AG10803 (cell line): ENCODE results near the gene ZNF521.

Experiments used
- DNase-seq: peaks from one replicate; pipeline ENCODE4 v3.0.0; 2010; ENCODE audit warnings: low read depth
- H3K4me3 ChIP-seq: 2 replicates; pipeline ENCODE4 v1.5.1; 2011; ENCODE audit warnings: mild to moderate bottlenecking, low read length, control low read depth
- TF ChIP-seq, protein P1 (sequence below): conservative IDR thresholded peaks from 2 replicates; pipeline ENCODE4 v1.5.1; 2011; ENCODE audit warnings: mild to moderate bottlenecking, low read length, control low read depth, inconsistent platforms

ZNF521 gene

DNA sequence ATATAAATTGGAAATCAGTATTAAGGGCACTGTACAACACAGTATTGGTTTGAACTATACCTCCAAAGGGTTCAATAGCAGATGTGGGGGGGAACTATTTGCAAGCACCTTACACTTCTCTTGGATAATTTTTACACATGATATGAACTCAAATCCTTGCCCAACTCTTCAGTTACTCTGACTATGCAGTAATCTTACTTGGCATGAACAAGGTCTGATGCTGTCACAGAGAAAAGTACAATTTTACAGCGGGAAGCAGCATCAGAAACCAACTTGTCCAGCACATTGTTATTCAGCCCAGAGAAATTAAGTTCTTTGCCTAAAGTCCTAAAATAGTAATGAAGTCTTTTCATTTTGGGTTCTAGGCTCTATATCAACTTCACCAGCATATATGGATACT lies 98.2 kb downstream of the ZNF521 start:
- TF ChIP-seq, protein P1, sequence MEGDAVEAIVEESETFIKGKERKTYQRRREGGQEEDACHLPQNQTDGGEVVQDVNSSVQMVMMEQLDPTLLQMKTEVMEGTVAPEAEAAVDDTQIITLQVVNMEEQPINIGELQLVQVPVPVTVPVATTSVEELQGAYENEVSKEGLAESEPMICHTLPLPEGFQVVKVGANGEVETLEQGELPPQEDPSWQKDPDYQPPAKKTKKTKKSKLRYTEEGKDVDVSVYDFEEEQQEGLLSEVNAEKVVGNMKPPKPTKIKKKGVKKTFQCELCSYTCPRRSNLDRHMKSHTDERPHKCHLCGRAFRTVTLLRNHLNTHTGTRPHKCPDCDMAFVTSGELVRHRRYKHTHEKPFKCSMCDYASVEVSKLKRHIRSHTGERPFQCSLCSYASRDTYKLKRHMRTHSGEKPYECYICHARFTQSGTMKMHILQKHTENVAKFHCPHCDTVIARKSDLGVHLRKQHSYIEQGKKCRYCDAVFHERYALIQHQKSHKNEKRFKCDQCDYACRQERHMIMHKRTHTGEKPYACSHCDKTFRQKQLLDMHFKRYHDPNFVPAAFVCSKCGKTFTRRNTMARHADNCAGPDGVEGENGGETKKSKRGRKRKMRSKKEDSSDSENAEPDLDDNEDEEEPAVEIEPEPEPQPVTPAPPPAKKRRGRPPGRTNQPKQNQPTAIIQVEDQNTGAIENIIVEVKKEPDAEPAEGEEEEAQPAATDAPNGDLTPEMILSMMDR, result no peak
- H3K4me3 ChIP-seq, result no peak overlapping the region
- DNase-seq, result no peak

DNA sequence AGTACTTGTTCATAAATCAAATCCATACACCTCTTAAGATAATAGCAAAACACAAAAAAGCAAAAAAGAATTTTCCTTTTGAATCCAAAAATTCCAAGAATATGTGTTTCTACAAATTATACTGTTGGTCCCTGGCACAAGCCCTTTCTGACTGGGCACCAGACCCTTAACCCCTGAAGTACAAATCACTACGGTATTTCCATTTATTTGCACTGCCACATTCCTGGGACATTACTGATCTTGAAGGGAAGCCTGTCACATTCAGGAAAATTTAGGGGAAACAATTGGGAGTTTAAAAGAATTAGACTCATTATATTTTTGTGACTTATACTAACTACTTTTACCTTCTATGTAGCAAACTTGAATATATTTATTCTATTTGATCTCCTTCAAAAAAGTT lies 98.8 kb downstream of the ZNF521 start:
- TF ChIP-seq, protein P1, result no peak
- no peak overlapping the region for H3K4me3 ChIP-seq
- peak; percentile 31 for DNase-seq

- TF ChIP-seq, protein P1, result no peak
- peak overlapping the region; percentile 10 for H3K4me3 ChIP-seq
- peak; percentile 51 for DNase-seq
Observed at GRCh38 chr18:25251068-25251467, 100.9 kb downstream of the ZNF521 start.

DNA sequence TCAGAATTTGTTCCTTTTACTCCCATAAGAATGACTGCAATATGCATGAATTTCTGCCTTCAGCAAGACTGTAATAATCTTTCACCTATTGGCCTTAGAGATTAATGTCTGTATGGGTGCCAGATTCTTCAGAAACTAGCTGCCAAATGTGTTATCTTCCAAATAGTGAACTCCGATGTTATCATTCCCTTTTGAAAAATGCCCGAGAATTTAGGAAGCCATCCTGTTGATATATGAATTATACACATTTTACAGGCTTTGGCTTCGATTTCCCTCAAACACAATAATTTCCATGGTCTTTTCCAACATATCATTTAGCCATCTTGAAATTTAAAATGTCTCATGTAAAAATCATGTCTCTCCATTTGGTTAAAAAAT lies 101.5 kb downstream of the ZNF521 start:
- DNase-seq, result no peak
- no peak overlapping the region for H3K4me3 ChIP-seq
- TF ChIP-seq, protein P1, result no peak

DNA sequence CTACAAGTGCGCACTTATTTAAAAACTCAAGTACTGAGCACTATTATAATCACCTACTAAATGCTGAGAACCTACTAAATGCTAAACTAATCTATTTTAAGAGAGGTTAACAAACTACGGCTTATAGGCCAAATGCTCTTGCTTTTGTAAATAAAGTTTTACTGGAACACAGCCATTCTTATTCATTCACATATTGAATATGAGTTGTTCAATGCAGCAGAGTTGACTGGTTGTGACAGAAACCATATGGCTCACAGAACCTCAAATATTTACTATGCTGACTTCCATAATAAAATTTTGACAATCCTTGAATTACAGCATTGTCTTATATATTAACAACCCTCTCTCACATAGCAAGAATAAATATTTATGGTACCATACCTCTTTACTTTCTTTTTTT lies 103.2 kb downstream of the ZNF521 start:
- DNase-seq, result no peak
- no peak overlapping the region for H3K4me3 ChIP-seq
- TF ChIP-seq, protein P1, result no peak

GRCh38 chr18:25247725-25248124 lies 104.2 kb downstream of the ZNF521 start:
- peak; percentile 73 for DNase-seq
- TF ChIP-seq, protein P1, result no peak
- H3K4me3 ChIP-seq, result no peak overlapping the region

DNA sequence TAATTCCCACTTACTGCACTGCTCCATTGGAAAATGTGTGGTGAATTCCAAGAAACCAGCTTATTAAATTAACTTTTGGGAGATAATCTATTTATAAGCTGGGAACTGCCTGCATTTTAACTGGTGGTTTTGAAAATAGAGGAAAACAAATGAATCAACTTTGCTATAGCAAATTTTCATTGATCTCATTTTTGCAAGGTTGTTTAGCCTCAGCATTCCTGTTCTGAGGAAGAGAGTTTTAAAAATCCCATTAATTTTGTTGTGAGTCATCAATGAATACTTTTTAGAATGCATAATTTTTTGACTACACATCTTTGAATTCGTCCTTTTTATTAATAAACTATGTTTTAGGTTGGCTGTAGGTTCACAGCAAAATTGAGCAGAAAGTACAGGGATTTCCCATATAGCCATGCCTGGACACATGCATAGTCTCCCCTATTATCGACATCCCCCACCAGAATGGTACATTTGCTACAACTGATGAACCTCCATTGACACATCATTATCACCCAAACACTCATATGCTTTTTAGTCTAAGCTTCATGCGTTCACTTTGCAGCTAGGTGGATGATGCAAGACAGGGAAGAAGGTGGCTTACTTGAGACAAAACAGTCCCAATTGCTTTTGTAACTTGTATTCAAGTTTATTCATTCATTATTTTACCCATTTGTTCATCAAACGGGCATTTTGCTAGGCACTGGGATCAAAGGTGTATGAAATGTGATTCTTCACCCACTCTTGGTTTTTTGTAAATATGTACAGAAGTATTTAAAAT lies 106.9 kb downstream of the ZNF521 start:
- TF ChIP-seq, protein P1, result no peak
- H3K4me3 ChIP-seq, result no peak overlapping the region
- no peak for DNase-seq
